Mammary epithelial cell (primary cell): Measurements from ENCODE around the gene ROBO4.
A peak's percentile ranks its signal among the peaks of the same experiment; 100 is the strongest.

Experiments used
- CTCF ChIP-seq, 2 donors: IDR thresholded peaks in 1 of 2; conservative IDR thresholded peaks in 1 of 2; 2 replicates each; pipeline ENCODE4 v1.5.1; 2011 to 2012; ENCODE audit warnings: inconsistent platforms in 2 of 2, low read length in 2 of 2, mild to moderate bottlenecking in 2 of 2, control low read depth in 1 of 2, low read depth in 1 of 2; ENCODE audit not compliant: insufficient read depth in 1 of 2; ENCODE audit errors: extremely low read depth in 1 of 2
- EZH2 ChIP-seq: IDR thresholded peaks from 2 replicates; pipeline ENCODE4 v1.6.1; 2012; ENCODE audit warnings: low read length, inconsistent platforms, borderline replicate concordance

GRCh38 chr11:124899383-124900145 lies 1.9 kb upstream of the ROBO4 start:
- TF ChIP-seq CTCF (conservative IDR thresholded peaks at IDR 0.05 in 1 of 2, IDR thresholded peaks at IDR 0.05 in 1 of 2; ENCODE audit: extremely low read depth in 1 of 2, insufficient read depth in 1 of 2, low read depth in 1 of 2, low read length in 2 of 2), result peak in 1 of 2 donors; percentile 10
- no peak for TF ChIP-seq EZH2
